ENCODE results near the gene FARP1. TPM values are rescaled to one million over a fixed set of nuclear protein-coding genes. Genes with fewer than 3 reads are reported as not detected.

The FARP1 gene
- total RNA-seq, 4 donors from 2014 or later: 11.0 to 27.2 (median 13.6) TPM

- Histone ChIP-seq H3K9me3 (no peaks in the 10 kb centered on the region), H3K27me3 (no peaks in the 10 kb centered on the region), H3K27ac (no peak overlapping the region), H3K4me1 (peaks cover 22% of the 10 kb centered on the region), H3K4me3 (no peak overlapping the region), H3K36me3 (no peaks in the 10 kb centered on the region)
- no peak for DNase-seq (ENCODE audit: low spot score in 2 of 2)
- 74% methylated on average over 2 of the region's 2 CpGs for WGBS
- no peak for TF ChIP-seq POLR2AphosphoS5 (IDR thresholded peaks at IDR 0.05)
- TF ChIP-seq, protein P1, sequence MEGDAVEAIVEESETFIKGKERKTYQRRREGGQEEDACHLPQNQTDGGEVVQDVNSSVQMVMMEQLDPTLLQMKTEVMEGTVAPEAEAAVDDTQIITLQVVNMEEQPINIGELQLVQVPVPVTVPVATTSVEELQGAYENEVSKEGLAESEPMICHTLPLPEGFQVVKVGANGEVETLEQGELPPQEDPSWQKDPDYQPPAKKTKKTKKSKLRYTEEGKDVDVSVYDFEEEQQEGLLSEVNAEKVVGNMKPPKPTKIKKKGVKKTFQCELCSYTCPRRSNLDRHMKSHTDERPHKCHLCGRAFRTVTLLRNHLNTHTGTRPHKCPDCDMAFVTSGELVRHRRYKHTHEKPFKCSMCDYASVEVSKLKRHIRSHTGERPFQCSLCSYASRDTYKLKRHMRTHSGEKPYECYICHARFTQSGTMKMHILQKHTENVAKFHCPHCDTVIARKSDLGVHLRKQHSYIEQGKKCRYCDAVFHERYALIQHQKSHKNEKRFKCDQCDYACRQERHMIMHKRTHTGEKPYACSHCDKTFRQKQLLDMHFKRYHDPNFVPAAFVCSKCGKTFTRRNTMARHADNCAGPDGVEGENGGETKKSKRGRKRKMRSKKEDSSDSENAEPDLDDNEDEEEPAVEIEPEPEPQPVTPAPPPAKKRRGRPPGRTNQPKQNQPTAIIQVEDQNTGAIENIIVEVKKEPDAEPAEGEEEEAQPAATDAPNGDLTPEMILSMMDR (IDR thresholded peaks at IDR 0.05): no peak
- no peak for TF ChIP-seq EP300 (IDR thresholded peaks at IDR 0.05)
- no peak for TF ChIP-seq POLR2A (IDR thresholded peaks at IDR 0.05)
Measured at GRCh38 chr13:98295371-98295770, 152.5 kb downstream of the FARP1 start.

DNA sequence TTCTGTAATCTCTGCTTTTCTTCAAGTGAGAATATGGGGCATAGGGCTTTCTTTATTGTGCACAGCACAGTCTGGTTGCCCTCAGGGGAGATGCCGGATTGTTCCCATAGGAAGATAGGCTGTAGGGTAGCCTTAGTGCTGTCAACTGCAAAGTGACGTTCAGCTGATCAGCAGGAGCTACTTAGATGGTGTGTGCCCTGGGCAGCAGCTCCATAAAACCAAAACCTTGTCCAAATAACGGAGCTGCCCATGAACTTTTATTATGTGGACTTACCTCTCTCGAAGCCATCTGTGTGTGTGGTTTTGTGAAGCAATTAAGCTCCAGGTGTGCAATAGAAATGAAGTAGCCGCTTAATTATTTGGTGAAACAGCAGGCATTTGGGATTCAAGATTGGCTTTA, 154.2 kb downstream of the FARP1 start:
- no peaks in the 10 kb centered on the region for H3K27me3 ChIP-seq
- no peak overlapping the region for H3K4me3 ChIP-seq
- WGBS: 87% methylated on average over 5 of the region's 5 CpGs
- no peak for DNase-seq (ENCODE audit: low spot score in 2 of 2)
- H3K36me3 ChIP-seq: no peaks in the 10 kb centered on the region
- peaks cover 39% of the 10 kb centered on the region for H3K4me1 ChIP-seq
- H3K9me3 ChIP-seq: no peaks in the 10 kb centered on the region
- no peak overlapping the region for H3K27ac ChIP-seq
- TF ChIP-seq EP300 (IDR thresholded peaks at IDR 0.05): no peak
- TF ChIP-seq, protein P1 (IDR thresholded peaks at IDR 0.05): no peak
- TF ChIP-seq POLR2A (IDR thresholded peaks at IDR 0.05): no peak
- no peak for TF ChIP-seq POLR2AphosphoS5 (IDR thresholded peaks at IDR 0.05)

- no peaks in the 10 kb centered on the region for H3K9me3 ChIP-seq
- H3K36me3 ChIP-seq: no peaks in the 10 kb centered on the region
- H3K4me3 ChIP-seq: no peak overlapping the region
- H3K27ac ChIP-seq: no peak overlapping the region
- peaks cover 44% of the 10 kb centered on the region for H3K4me1 ChIP-seq
- 97% methylated on average over 9 of the region's 9 CpGs for WGBS
- TF ChIP-seq EP300 (IDR thresholded peaks at IDR 0.05) (no peak), POLR2A (IDR thresholded peaks at IDR 0.05) (no peak), POLR2AphosphoS5 (IDR thresholded peaks at IDR 0.05) (no peak)
- TF ChIP-seq, protein P1 (IDR thresholded peaks at IDR 0.05): no peak
- no peaks in the 10 kb centered on the region for H3K27me3 ChIP-seq
- no peak for DNase-seq (ENCODE audit: low spot score in 2 of 2)
Measured at GRCh38 chr13:98297745-98298144, 154.9 kb downstream of the FARP1 start.

DNA sequence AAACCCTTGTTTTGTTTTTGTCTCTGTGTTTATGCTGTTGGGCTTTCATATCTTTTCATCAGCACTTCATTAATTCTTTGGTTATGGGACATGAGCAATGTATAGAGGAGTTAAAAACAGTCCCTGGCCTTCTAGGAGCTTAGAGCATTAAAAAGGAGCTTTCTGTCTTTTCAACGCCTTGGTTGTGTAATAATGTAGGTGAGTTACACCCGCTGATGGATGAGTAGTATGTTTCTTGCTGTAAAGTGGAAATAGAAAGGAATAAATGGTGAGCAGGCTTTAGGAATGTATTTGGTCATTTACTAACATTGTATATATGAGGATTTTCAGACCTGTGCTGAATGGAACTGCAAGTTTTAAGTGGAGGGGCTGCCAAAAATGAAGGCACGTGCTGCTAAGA, 155.7 kb downstream of the FARP1 start:
- H3K4me1 ChIP-seq: peaks cover 44% of the 10 kb centered on the region
- no peaks in the 10 kb centered on the region for H3K9me3 ChIP-seq
- 51% methylated on average over 3 of the region's 3 CpGs for WGBS
- no peak for DNase-seq (ENCODE audit: low spot score in 2 of 2)
- H3K36me3 ChIP-seq: no peaks in the 10 kb centered on the region
- no peak overlapping the region for H3K27ac ChIP-seq
- H3K27me3 ChIP-seq: no peaks in the 10 kb centered on the region
- no peak overlapping the region for H3K4me3 ChIP-seq
- TF ChIP-seq POLR2AphosphoS5 (IDR thresholded peaks at IDR 0.05) (no peak), POLR2A (IDR thresholded peaks at IDR 0.05) (no peak), EP300 (IDR thresholded peaks at IDR 0.05) (no peak)
- TF ChIP-seq, protein P1 (IDR thresholded peaks at IDR 0.05): no peak

- WGBS: 62% methylated on average over 6 of the region's 6 CpGs
- no peak overlapping the region for H3K27ac ChIP-seq
- no peaks in the 10 kb centered on the region for H3K9me3 ChIP-seq
- TF ChIP-seq EP300 (IDR thresholded peaks at IDR 0.05) (no peak), POLR2AphosphoS5 (IDR thresholded peaks at IDR 0.05) (no peak), POLR2A (IDR thresholded peaks at IDR 0.05) (no peak)
- TF ChIP-seq, protein P1 (IDR thresholded peaks at IDR 0.05): no peak
- H3K27me3 ChIP-seq: no peaks in the 10 kb centered on the region
- H3K36me3 ChIP-seq: no peaks in the 10 kb centered on the region
- H3K4me3 ChIP-seq: no peak overlapping the region
- DNase-seq (ENCODE audit: low spot score in 2 of 2): no peak
- H3K4me1 ChIP-seq: peaks cover 44% of the 10 kb centered on the region
Measured at GRCh38 chr13:98299235-98299965, 156.5 kb downstream of the FARP1 start.

Measured in suprapubic skin (tissue), 4 donors.